Fibroblast of pulmonary artery (primary cell): ENCODE results near the gene HNRNPL.
"Not testable (repeated sequence)": the region's sequence is repeated elsewhere in the genome, so short reads cannot be mapped to it uniquely, and the experiment has no call there.

ENCODE experiments used
- DNase-seq: peaks from one replicate; pipeline ENCODE4 v3.0.0-alpha.2; 2010; ENCODE audit warnings: low read depth
- H3K4me3 ChIP-seq: replicated peaks from 2 replicates; pipeline ENCODE4 v1.5.1; 2011; ENCODE audit warnings: low read depth, mild to moderate bottlenecking, control low read depth, low read length, moderate library complexity
- CTCF ChIP-seq: IDR thresholded peaks from 2 replicates; pipeline ENCODE4 v1.5.1; 2011; ENCODE audit warnings: mild to moderate bottlenecking, control low read depth, low read length, inconsistent platforms; ENCODE audit errors: missing control alignments

The HNRNPL gene

GRCh38 chr19:38815059-38816001, 34.5 kb downstream of the HNRNPL start:
- DNase-seq = no peak
- TF ChIP-seq CTCF = no peak
- no peak overlapping the region for H3K4me3 ChIP-seq

GRCh38 chr19:38813932-38814331, 35.9 kb downstream of the HNRNPL start:
- not testable (repeated sequence) for DNase-seq, H3K4me3 ChIP-seq

- TF ChIP-seq CTCF = no peak
- DNase-seq = no peak
Measured at GRCh38 chr19:38813323-38813722, 36.5 kb downstream of the HNRNPL start.

GRCh38 chr19:38812841-38813320, 36.9 kb downstream of the HNRNPL start, which contains the start of gene LGALS4:
Gene LGALS4, minus strand, starts transcription at chr19:38812945. Its CDS starts 59 bp downstream, at chr19:38812886.
- DNase-seq = no peak
- no peak within 1 kb of the TSS for H3K4me3 ChIP-seq
- no peak for TF ChIP-seq CTCF

More at GRCh38 chr19:38813323-38813722, 36.5 kb downstream of the HNRNPL start:
- no peak overlapping the region for H3K4me3 ChIP-seq

- H3K4me3 ChIP-seq = no peak overlapping the region
- no peak for DNase-seq
- TF ChIP-seq CTCF = no peak
Measured at GRCh38 chr19:38812009-38812840, 37.6 kb downstream of the HNRNPL start.

- no peak for DNase-seq
- H3K4me3 ChIP-seq = no peak overlapping the region
- TF ChIP-seq CTCF = no peak
Measured at GRCh38 chr19:38809592-38810252, 40.1 kb downstream of the HNRNPL start.
